NCI-H82 (cell line): ENCODE results near the gene PRDM2.

Experiments
- DNase-seq: peaks from one replicate; lab custom pipeline; 2025; lab: John Stamatoyannopoulos, UW

Gene PRDM2

GRCh38 chr1:13842497-13842896 lies 142.5 kb downstream of the PRDM2 start:
- DNase-seq: no peak

- no peak for DNase-seq
Measured at GRCh38 chr1:13851726-13852125, 151.7 kb downstream of the PRDM2 start.

GRCh38 chr1:13855554-13855953 lies 155.6 kb downstream of the PRDM2 start:
- no peak for DNase-seq

GRCh38 chr1:13860031-13860430 lies 160.0 kb downstream of the PRDM2 start:
- peak; percentile 14 for DNase-seq

GRCh38 chr1:13864760-13865159 lies 164.8 kb downstream of the PRDM2 start:
- DNase-seq: no peak

GRCh38 chr1:13865851-13866250 lies 165.9 kb downstream of the PRDM2 start:
- no peak for DNase-seq

GRCh38 chr1:13867603-13868002 lies 167.6 kb downstream of the PRDM2 start:
- DNase-seq: no peak

GRCh38 chr1:13869172-13869797 lies 169.3 kb downstream of the PRDM2 start:
- DNase-seq: peak; percentile 5

GRCh38 chr1:13871413-13871812 lies 171.4 kb downstream of the PRDM2 start:
- no peak for DNase-seq

GRCh38 chr1:13871886-13872285 lies 171.9 kb downstream of the PRDM2 start:
- DNase-seq: no peak

- no peak for DNase-seq
Measured at GRCh38 chr1:13873032-13873431, 173.0 kb downstream of the PRDM2 start.
